HG03039 (cell line): ENCODE results near the gene ARHGAP22.
A peak's percentile ranks its signal among the peaks of the same experiment; 100 is the strongest.

Experiments
- ATAC-seq: cut with Tn5 transposase; IDR thresholded peaks from one replicate; pipeline ENCODE4 v1.9.1; 2021; ENCODE audit warnings: mild to moderate bottlenecking, moderate library complexity; ENCODE audit not compliant: unreplicated experiment

The ARHGAP22 gene

DNA sequence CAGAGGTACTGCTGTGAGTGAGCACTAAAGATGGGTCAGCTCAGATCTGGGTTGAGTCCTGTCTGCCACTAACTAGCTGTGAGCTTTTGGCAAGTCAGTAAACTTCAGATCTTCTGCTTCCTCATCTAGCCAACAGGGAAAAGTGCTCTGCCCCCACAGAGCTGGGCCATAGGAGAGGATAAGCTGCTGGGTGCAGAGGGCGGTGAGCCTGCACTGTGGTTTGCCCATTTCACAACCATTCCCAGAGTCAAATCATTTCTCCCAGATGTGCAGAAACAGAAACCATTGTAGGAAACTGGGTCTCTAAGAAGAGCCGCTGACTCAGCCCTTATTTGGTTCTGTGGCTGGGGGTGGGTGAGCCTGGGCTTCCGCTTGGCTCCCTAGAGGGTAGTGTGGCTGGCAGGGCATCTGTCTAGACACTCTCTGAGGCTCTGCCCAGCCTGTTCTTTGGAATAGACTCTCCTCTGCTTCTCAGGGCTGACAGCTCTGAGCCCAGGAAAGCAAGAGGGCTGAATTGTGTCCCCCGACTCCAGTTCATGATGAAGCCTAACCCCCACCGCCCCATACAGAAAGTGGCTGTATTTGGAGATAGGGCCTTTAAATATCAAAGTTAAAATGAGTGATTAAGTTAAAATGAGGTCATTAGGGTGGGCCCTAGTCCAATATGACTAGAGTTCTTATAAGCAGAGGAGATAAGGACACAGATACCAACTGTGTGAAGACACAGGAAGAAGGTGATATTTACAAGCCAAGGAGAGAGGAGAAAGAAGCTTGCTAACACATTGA is 29.5 kb upstream of the ARHGAP22 start:
- ATAC-seq = peak; percentile 93

GRCh38 chr10:48633381-48634197 is 28.7 kb upstream of the ARHGAP22 start:
- ATAC-seq = peak; percentile 21

- no peak for ATAC-seq
Measured at GRCh38 chr10:48632166-48632565, 27.3 kb upstream of the ARHGAP22 start.

GRCh38 chr10:48627984-48628609 is 23.2 kb upstream of the ARHGAP22 start:
- ATAC-seq = no peak

- no peak for ATAC-seq
Measured at GRCh38 chr10:48626986-48627731, 22.3 kb upstream of the ARHGAP22 start.

DNA sequence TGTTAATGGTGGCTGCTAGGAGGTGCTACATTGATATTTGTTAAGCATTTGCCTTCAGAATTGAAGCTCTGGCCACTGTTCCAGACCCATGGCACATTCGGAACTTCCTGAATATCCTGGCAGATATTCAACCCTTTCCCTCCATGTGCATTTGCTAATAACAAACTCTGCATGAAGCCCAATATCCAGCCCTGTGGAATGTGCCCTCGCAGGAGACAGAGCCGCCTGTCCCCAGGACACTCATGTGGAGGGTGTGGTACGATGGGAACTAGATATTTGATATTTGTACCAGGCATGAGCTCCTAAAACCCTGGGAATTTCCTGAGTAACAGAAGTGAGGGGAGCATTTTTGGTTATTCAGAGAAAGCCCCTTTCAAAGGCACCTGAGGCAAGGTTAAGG is 21.6 kb upstream of the ARHGAP22 start:
- ATAC-seq = no peak

DNA sequence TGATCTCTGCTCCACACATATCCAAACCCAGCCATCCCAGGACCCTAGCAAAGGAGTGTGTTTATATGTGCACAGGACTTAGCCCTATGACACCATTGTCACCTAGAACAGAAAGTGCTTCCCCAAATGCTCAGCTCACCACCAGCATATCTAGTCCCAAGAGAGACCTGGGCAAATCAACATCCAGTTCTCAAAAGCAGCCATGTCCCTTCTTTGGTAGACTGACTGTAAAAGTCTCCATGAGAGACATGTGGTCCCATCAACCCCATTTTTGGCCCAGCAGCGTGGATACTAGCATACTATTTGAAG is 20.9 kb upstream of the ARHGAP22 start:
- ATAC-seq = no peak

DNA sequence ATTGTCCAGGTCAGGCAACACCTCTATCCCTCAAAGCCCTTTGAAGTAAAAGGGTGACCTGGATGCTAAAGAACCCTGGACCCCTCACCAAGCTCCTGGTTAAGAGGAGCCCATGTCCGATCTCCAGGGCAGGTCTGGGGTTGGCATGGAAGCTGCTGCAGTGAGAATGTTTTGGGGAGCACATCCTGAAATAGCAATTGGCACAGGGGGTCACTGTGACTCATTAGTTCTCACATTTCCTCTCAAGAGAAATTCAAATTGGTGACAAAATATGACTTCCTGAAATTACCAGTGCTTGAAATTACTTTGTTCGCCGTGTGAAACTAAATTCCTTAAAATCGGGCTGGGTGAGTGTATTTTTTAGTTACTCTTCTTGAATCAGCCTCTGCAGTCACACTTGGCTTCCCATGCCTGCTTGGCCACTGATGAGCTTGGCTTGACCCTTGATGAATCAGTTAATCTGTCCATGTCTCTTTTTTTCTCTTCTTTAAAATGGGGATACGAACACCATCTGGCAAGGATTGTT is 18.8 kb upstream of the ARHGAP22 start:
- ATAC-seq = no peak

- ATAC-seq = no peak
Measured at GRCh38 chr10:48623009-48623408, 18.1 kb upstream of the ARHGAP22 start.

DNA sequence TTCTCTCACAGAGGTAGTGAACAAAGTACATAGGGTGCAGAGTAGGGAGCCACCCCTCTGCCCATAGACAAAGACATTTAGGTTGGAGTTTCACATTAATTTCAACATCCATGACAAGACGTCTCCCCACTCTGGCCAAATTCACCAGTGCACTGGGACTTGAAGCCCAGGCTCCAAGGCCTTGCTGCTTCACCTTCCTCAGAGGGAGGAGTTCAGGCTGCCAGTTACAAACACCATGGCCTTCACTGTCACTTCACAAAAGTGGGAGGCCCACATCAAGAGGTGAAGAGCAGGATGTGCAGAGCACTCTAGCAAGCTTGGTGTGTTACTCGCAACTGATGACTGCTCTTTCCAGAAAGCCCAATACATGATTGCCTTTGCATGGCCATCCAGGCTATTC is 15.8 kb upstream of the ARHGAP22 start:
- no peak for ATAC-seq

DNA sequence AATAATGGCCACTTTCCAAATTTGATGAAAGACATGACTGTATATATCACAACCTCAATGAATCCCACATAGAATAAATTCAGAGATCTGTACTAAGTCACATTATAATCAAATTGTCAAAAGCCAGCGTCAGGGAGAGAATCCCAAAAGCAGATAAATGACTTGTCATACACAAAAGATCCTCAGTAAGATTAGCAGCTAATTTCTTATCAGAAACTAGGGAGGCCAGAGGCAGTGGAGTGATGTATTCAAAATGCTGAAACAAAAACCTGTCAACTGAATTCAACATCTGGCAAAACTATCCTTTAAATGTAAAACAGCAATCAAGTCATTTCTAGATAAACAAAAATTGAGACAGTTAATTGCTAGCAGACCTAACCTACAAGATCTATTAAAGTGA is 11.6 kb upstream of the ARHGAP22 start:
- no peak for ATAC-seq

DNA sequence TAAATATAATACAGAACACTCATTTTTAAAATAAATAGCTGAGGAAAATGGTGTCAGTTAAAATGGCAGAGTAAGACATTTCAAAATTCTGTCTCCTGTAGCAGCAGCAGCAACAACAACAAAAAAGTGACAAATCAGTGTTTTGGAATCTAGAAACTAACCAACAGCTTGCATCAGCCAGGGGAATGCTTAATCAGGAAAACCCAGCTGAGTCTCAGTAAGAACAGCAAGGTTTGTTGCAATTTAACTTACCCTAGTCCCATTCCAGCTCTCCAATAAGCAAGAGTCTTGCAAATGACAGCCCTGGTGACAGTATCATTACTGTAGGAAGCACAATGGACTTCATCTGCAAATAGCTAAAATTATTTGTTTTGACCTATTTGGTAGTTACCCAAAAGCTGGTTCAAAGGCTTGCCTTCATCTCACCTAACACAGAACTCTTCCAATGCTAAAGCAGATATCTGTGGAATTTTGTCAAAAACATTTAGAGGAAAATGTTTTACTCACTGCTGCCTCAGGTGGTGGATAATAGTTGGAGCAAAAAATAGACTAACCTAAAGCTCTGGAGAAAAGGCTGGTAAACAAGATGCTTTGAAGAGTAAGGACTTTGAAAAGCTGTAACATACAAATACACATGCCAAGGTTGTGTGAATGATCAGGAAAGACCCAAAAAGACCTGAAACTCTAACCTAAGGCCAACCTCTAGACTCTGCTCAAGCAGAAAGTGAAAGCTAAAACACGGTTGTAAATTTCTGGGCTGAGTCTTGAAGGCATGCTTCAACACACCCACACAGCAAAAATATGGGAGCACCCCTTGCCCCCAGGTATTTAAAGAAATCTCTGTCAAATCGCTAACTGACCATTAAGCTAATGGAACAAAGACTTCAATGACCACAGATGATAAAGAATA is 9.9 kb upstream of the ARHGAP22 start:
- ATAC-seq = no peak

DNA sequence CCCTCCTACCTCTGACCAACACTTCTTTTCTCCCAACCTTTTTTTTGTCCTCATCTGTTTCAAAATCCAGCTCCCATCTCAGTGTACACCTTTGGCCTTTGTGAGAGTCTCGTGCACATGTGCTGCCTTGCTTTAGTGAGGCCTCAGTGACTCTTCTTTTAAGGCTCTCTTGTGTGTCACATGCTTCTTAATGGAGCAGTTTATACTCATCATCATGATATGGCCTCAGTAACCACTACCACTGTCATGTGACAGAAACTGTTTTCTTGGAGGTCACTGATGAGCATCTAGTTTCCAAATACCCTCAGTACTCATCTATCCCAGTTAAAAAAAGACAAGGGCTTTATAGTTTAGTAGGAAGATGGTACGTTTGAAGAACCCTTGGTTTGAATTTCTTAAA is 8.1 kb upstream of the ARHGAP22 start:
- ATAC-seq = no peak

DNA sequence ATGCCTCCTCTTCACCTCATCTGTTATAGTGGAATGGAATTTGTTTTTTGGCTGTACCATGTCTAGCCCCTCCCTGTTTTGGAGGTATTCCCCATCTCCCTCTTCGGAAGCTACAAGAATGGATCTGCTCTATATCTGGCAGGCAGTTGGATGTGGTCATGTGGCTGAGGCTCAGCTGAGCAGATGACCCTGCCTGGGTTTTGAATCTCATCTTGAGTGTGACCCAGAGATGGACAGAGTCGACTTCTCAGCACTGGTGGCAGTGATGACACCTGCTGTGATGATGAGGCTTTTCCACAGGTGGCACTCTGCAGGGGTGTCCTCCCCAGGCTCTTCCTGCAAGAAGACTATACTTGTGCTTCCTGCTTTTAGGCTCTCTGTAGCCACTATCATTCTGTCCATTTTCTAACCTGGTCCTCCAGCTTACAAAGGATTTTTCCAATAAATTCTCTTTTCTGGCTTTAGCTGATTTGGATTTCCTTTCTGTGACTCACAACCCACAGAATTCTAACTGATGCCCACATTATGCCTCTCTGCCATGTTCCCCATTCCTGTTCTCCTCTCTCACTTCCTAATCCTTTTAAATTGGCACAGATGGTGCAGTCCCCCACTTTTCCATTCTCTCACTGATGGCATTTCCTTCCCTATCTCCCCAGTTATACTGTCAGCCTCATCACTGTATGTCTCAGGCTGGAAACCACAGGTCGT is 7.5 kb upstream of the ARHGAP22 start:
- ATAC-seq = no peak

DNA sequence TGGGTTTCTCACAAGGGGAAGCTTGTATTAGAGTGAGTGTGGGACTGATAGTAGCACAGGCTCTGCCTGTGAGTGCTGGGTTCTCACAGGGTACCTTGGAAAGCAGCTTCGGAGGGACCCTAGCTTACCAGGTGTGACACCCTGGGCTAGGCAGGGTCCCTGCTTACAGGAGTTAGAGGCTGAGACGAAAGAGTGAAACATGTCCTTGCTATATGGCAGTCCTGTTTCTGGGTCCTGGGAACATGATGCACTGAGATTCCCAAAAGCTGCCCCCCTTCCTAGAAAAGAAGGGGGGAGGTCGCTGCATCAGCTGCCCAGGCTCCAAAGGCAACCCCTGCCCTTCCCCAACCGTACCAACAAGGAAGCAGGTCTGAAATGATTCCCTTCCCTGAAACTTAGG is 6.3 kb upstream of the ARHGAP22 start:
- ATAC-seq = no peak

- no peak for ATAC-seq
Measured at GRCh38 chr10:48610585-48611093, 5.8 kb upstream of the ARHGAP22 start.

- ATAC-seq = no peak
Measured at GRCh38 chr10:48609899-48610584, 5.2 kb upstream of the ARHGAP22 start.

GRCh38 chr10:48609441-48609840 is 4.6 kb upstream of the ARHGAP22 start:
- ATAC-seq = no peak

- no peak for ATAC-seq
Measured at GRCh38 chr10:48608976-48609375, 4.1 kb upstream of the ARHGAP22 start.
